CD4-positive, alpha-beta T cell treated with Interleukin-4 for 4 hours (primary cell): ENCODE data around the gene MTX2.
"Not testable (repeated sequence)": the region's sequence is repeated elsewhere in the genome, so short reads cannot be mapped to it uniquely, and the experiment has no call there.

Source experiments
- DNase-seq: peaks from one replicate; pipeline ENCODE4 v3.0.0-alpha.2; 2020

Gene MTX2

GRCh38 chr2:176291335-176291734 is 22.1 kb downstream of the MTX2 start:
- DNase-seq, result no peak

GRCh38 chr2:176291809-176292283 is 22.6 kb downstream of the MTX2 start:
- DNase-seq, result no peak

DNA sequence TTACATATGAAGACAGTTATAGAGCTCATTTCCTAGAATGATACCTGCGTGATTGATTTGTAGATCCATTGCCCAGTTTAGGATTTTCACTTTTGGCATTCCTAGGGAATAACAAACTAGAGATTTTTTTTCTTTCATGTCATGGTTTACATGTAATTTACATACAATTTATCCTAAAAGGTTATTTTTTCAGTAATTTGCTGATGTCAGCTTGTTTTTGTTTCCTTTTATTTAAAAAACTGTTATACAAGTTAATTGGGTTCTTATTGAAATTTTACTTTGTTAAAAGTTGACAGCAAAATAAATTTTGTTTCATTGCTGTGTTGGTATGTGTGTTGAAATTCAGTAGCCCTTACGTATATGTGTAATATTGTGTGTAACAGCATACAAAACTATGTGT is 23.4 kb downstream of the MTX2 start:
- DNase-seq, result no peak

DNA sequence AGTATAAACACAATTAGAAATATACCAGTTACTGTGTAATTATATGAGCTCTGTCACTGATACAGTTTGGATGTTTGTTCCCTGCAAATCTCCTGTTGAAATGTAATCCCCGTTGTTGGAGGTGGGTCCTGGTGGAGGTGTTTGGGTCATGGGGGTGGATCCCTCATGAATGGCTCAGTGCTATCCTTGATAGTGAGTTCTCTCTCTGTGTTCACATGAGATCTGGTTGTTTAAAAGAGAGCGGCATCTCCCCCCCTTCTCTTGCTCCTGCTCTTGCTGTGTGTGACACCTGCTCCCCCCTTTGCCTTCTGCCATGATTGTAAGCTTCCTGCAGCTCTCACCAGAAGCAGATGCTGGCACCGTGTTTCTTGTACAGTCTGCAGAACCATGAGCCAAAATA is 24.1 kb downstream of the MTX2 start:
- DNase-seq, result no peak

DNA sequence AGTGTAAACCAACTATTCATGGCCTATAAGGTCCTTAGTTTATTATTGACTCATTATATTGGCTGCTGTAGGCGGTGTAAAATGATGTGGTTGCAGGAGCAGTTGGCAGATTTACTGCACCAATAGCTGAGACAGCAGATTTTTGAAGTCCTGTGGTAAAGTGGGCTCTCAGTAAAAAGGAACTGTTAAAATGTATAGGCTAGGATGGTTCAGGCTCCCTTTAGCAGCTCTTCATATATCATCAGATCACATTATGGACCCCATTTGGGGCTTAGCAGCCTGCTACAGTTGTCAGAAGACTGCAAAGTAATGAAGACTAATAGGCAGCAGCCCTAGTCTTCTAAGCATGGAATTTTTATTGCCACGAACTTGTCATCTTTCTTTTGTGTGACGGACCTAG is 27.8 kb downstream of the MTX2 start:
- DNase-seq, result no peak

- DNase-seq, result no peak
Observed at GRCh38 chr2:176297737-176298136, 28.5 kb downstream of the MTX2 start.

GRCh38 chr2:176306020-176306419 is 36.8 kb downstream of the MTX2 start:
- not testable (repeated sequence) for DNase-seq

DNA sequence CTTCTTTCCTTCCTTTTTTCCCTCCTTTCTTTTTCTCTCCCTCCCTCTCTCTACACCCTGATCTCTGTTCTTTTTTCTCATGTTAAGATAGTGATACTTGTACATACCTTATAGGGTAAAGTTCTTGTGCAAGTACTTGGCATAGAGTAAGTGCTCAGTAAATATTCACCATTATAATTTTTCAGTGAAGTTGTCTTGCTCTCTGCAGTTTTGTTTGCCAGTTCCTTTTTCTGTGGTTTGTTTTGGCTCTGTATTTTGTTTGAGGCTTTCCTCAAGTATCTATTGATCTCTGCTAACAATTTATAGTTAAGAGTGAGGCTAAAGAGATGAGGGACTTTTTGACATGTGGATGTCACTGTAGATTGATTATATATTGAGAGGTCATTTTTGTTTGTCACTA is 48.0 kb downstream of the MTX2 start:
- DNase-seq, result no peak

DNA sequence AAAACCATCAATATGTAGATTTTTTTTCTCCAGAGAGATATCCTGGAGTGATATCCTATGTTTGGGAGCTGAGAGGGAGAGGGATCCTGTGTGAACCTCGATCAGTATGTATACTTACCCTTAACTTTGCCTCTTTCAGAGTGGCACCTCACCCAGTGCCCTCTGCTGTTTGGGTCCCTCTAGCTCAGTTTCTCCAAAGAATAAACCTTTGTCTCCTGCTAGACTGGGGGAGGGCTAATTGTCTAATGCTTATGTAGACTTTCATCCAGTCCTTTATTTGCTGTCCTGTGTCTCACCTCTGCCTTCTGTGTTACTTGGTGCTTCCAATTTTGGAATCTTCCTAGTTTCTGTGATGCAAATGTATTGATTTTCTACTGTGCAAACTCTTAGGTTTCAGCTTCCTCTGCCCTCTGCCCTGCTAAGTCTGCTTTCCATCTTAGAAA is 48.4 kb downstream of the MTX2 start:
- no peak for DNase-seq

- no peak for DNase-seq
Observed at GRCh38 chr2:176321916-176322315, 52.7 kb downstream of the MTX2 start.

DNA sequence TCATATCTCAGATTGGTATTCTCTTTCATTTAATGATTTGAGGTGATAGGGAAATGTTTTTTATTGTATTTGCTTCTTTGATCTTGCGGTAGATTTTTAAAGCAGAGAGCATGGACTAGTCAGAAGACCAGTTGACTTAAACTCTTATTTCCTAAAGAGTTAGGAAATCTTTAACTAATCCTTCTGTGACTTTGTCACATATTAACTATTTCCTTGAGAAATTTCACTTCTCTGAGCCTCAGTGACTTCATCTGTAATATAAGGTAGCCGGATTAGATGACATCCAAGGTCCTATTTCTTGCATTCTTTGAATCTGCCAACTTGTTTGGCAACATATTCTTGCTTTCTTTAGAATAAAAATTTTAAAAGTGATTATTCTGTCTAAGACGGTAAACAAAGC is 55.6 kb downstream of the MTX2 start:
- no peak for DNase-seq

- DNase-seq, result no peak
Observed at GRCh38 chr2:176325732-176326131, 56.5 kb downstream of the MTX2 start.

DNA sequence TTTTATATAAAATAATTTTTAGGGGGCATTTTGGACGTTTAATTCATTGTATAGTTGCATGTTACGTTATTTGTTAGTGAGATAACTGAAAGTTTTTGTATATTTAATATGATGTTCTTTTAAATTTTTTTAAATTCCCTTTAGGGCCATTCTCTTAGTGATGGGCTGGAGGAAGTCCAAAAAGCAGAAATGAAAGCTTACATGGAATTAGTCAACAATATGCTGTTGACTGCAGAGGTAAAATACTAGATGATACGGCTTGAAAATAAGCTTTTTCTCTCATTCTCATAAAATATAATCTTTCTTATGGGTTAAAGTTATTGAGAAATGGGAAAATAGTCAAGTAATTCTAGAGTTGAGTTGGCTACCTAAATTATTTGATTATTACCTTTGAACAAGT is 58.9 kb downstream of the MTX2 start:
- DNase-seq, result no peak

GRCh38 chr2:176330612-176331011 is 61.4 kb downstream of the MTX2 start:
- DNase-seq, result no peak

DNA sequence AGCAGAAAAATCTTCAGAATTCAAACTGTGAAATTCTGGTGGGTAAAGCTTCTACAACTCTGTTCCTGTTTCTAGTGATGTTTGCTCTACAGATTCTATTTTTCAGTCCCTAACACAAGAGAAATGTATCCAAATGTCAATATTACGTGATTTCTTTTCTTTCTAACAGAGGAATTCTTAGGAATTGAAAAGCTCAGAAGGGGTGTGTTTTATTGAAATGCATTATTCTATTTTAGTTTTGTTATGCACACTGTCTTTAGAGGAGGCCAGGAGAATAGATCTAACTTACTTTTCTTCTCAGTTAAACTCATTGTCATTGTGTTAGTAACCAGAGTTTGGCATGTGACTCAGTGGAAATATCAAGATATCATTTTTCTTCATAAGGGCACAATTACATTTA is 62.4 kb downstream of the MTX2 start:
- no peak for DNase-seq

GRCh38 chr2:176334729-176335128 is 65.5 kb downstream of the MTX2 start:
- no peak for DNase-seq

DNA sequence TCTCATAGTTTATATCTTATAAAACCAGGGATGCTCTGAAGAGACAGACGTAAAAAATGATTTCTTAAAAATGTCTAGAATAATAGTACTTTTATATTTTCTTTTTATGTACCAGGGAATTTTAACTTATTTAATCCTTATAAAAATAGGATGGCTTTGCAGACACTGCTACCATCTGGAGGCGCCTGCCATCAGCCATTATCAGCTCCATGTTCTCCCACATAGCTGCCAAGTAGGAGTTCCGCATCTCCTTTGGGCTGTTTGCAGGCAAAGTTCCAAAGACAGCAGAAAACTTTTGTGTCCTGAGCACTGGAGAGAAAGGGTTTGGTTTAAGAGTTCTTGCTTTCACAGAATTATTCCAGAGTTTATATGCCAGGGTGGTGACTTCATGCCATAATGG is 69.2 kb downstream of the MTX2 start:
- no peak for DNase-seq

- no peak for DNase-seq
Observed at GRCh38 chr2:176339208-176339607, 70.0 kb downstream of the MTX2 start.

- DNase-seq, result no peak
Observed at GRCh38 chr2:176356251-176356650, 87.0 kb downstream of the MTX2 start.

DNA sequence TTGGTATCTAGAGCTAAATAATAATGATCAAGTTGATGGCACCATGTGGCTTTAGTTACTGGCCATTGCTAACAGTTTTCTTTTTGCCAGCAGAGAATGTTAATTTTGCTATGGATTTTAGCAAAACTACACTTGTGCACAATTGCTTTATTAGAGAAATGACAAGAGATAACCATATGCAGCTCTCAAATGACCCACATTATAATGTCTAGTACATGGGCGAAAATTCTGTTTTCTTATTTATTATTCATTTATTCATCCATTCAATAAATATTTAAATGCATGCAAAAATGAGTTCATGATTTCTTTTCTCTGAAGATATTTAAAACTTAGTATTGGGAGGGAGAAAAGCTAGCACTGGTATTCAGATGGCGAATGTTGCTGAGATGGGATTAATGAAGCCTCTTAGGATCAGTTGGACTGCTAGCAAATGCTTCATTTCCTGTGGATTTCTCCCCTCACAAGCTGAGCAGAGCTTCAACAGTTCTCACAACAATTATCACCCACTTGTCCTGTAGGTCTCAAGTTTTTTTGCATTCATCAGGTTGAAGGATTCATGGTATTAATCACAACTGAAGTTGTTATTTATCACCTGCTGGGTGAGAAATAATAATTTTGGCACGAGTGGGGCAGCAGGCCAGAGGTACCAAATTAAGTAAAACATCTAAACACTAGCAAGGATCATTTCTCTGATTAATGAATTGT is 95.2 kb downstream of the MTX2 start:
- DNase-seq, result no peak

GRCh38 chr2:176368349-176368748 is 99.1 kb downstream of the MTX2 start:
- no peak for DNase-seq

DNA sequence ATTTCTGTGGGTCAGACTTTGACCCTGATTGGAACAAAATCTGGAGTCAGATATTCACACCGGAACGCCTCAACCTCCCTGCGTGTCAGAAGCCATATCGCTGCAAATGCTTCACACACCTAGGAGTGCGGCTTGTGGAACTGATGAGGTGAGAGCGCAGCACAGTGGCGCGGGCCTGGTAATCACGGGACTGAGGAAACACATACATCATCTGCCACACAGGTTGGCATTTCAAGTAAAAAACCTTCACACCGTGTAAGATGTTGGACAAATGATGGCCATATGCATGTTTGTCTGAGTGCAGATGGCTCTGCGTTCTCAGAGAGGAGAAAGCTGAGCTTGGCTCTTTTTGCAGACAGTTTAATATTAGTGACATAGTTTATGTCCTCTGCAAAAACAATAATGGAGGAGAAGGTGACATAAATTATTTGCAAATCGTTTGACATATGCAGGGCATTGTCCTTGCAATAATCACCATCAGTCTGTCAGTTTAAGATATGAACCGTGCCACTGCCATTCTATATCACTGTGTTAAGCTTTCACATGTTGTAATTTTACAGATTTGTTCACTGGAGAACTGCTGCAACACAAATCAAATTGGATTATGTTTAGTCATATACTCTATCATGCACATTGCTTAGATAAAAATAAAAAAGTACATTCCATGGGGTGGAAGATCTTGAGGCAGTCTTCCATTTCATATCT is 101.4 kb downstream of the MTX2 start:
- DNase-seq, result no peak

DNA sequence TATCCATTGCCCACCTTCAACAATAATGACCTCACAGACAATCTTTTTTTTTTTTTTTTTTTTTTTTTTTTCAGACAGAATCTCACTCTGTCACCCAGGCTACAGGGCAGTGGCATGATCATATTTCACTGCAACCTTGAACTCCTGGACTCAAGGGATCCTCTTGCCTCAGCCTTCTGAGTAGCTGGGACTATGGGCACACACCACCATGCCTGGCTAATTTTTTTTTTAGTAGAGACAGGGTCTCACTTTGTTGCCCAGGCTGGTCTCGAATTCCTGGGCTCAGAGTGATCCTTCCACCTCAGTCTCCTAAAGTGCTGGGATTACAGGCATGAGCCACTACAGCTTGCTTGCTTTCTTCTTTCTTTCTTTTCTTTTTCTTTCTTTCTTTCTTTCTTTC is 103.9 kb downstream of the MTX2 start:
- DNase-seq, result not testable (repeated sequence)

- DNase-seq, result no peak
Observed at GRCh38 chr2:176378323-176378722, 109.1 kb downstream of the MTX2 start.

DNA sequence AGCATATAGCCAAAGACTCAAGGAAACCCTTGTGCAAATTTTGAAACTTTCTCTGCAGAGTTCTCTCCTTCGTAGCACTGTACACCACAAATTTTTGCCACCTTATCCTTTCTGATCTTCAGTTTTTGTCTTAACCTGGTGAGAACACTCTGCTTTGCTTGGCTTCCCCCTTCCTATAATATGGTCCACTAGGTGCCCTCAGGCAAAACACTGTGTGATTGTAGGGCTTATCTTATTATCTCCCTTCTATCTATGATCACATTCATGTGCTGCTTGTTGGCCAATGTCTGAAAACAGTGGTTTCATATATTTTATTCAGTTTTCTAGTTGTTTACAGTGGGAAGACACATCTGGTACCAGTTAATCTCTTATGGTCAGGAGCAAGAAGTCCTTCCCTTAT is 111.1 kb downstream of the MTX2 start:
- no peak for DNase-seq
